GM19467 (cell line): ENCODE data around the gene RHBDF1.

ENCODE experiments used
- ATAC-seq: cut with Tn5 transposase; IDR thresholded peaks from one replicate; pipeline ENCODE4 v1.9.1; 2021; ENCODE audit warnings: mild to moderate bottlenecking, moderate library complexity; ENCODE audit not compliant: unreplicated experiment

The RHBDF1 gene, protein sequence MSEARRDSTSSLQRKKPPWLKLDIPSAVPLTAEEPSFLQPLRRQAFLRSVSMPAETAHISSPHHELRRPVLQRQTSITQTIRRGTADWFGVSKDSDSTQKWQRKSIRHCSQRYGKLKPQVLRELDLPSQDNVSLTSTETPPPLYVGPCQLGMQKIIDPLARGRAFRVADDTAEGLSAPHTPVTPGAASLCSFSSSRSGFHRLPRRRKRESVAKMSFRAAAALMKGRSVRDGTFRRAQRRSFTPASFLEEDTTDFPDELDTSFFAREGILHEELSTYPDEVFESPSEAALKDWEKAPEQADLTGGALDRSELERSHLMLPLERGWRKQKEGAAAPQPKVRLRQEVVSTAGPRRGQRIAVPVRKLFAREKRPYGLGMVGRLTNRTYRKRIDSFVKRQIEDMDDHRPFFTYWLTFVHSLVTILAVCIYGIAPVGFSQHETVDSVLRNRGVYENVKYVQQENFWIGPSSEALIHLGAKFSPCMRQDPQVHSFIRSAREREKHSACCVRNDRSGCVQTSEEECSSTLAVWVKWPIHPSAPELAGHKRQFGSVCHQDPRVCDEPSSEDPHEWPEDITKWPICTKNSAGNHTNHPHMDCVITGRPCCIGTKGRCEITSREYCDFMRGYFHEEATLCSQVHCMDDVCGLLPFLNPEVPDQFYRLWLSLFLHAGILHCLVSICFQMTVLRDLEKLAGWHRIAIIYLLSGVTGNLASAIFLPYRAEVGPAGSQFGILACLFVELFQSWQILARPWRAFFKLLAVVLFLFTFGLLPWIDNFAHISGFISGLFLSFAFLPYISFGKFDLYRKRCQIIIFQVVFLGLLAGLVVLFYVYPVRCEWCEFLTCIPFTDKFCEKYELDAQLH

DNA sequence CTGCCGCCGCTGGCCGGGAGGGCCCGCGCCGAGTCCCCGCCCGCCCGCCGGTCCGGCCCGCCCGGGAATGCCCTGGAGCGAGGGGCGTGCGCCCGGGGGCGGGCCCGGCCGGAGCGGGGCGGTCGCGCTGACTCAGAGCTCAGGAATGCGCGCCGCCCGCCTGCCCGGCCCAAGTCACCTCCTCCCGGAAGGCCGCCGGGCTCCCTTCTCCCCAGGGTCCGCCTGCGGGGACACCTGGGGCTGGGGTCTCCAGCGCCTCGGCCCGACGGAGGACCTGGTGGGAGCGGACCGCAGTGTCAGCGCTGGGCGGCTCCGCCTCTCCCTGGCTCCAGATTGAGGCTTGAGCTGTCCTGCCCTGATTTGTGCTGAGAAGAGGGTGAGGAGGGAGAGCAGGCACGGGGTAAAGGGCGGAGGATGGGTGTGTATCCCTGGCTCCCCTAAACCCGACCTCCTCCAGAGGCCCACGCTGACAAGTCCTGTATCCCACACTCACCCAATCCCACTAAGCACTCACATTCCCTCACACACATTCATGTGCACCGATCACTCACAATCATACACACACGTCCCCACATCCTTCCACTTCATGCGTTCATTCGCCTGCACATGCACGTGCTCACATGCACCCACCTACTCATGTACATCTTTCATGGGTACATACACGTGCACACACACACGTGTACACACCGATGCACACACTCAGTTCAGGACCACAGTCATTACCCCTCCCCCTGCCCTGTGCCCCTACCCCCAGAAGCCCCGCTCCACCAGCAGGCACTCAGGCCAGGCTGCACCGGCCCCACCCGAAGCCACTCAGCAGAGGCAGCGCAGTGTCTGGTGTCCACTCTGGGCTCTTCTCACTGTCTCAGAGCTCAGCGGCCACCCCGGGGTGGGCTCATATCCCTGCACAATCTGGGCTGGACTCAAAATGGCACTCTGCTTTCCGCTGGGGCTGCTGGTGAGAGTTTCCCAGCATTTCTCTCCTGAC, at the start of gene RHBDF1:
RHBDF1 (minus strand) TSS at position 71 of the 988 bp plus-strand sequence. CDS start 7,616 bp downstream, outside the sequence.
- no peak for ATAC-seq

- no peak for ATAC-seq
Measured at GRCh38 chr16:120756-121155, 48.3 kb upstream of the RHBDF1 start.

- no peak for ATAC-seq
Measured at GRCh38 chr16:119835-120491, 47.5 kb upstream of the RHBDF1 start.

GRCh38 chr16:119295-119694, 46.9 kb upstream of the RHBDF1 start:
- ATAC-seq = no peak

DNA sequence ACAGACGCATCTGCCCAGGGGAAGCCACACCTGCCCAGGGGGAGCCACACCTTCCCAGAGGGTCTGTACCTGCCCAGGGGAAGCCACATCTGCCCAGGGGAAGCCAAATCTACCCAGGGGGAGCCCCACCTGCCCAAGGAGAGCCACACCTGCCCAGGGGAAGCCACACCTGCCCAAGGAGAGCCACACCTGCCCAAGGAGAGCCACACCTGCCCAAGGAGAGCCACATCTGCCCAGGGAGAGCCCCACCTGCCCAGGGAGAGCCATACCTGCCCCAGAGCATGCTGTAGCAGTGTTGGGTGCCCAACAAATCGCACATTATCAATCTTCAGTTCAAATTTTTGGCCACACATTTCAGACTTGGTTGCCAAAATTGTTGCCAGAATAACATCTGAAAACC, 46.4 kb upstream of the RHBDF1 start:
- no peak for ATAC-seq

DNA sequence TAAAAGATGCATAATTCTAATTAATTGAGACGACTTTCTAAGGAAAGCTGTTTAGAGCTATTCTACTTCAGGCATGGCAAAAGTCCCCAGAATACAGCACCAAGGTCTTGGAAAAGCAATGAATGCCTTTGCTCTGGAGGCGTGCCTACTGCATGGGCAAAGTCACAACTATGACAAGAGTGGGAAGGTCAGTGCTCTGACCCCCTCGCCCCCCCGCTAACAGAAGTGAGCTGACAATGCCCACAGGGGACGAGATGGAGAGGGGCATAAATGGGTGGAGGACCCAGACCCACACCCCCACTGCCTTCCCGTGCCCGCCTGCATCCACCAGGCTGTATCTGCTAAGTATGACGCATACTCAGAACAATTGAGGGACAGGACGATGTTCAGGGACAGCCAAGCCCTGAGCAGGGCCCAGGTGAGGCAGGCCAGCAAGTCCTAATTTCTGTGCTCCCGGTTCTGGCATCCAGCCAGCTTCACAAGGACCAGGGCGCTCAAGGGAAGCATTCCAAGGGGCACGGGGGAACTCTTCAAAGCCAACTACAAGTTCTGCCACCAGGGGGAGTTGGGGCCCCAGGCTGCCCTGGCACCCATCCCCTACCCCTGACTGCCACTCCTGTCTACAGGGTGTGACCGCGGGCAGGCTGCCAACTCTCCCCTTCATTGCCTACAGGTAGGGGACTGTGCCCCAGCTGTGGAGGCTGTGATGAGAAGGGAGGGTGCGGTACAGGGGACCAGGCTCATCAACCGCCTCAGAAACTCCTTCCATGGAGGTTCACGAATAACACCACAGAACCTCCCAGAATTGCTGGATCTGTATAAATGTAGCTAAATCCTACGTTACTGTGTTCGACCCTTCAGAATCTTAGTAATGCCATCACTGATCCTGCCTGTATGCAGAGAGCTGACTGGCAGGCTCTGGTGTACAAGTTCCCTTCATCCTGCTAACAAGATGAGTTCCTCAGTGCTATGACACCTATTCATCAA, 45.2 kb upstream of the RHBDF1 start:
- ATAC-seq = no peak

DNA sequence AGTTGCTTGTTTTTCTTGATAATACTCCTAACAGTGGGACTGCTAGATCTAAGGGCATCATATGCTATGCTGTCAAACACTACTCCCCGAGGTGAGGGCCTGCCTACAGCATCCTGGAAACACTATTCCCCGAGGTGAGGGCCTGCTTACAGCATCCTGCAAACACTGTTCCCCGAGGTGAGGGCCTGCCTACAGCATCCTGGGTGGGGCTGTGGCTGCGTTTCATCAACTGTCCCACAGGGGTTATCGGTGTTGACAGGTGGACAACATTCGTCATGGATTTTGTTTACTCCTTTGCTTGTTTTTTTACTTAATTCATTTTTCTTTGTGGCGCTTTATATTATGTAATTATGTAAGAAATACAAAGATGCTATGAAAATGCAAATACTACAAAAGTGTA, 43.6 kb upstream of the RHBDF1 start:
- no peak for ATAC-seq

DNA sequence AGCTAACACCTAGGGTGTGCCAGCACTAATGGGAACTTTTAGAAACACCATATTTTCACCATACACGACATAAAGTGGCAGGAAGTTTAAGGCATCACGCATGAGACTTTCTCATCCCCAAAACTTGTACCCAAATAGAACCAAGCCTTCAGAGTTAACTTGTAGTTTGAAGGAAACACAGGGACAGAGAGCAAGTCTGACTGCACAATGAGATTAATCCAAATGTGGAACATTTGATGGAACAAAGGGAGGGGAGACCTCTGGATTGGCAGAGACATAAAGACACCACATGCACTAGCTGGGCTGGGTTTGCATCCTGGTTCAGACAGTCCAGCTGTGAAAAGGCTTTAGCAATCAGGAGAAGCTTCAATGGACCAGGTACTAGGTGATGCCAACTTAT, 41.9 kb upstream of the RHBDF1 start:
- no peak for ATAC-seq

DNA sequence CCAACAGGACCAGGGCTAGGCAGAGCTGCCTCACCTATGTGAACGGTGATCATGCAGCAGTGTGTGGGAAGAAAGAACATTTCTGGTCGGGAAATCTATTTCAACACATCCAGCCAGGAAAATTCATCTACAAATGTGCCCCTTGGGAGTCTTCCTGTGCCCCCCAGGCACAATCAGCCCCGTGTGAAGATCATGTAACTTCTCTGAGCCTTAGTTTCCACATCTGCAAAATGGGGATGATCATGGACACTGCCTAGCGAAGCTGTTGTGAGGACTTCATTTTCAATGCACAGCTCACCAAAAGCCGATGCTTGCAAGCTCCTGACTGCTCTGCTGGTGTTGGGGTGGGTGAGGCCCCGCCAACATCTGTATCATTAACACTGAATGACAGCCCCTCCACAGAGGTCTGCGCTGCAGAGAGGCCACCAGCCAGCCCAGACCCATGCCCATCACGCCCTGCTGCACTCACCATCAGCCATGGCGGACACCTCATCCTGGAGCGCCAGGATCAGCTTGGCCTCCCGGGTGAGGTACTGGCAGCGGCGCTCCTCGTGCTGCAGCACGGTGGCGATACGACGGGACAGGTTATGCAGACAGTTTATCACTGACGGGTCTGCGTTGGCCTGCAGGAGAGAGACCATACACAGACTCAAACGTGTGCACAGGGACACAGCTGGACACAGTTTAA, 39.9 kb upstream of the RHBDF1 start:
- no peak for ATAC-seq

GRCh38 chr16:106623-107324, 34.3 kb upstream of the RHBDF1 start:
- ATAC-seq = no peak

- no peak for ATAC-seq
Measured at GRCh38 chr16:105521-105920, 33.1 kb upstream of the RHBDF1 start.

DNA sequence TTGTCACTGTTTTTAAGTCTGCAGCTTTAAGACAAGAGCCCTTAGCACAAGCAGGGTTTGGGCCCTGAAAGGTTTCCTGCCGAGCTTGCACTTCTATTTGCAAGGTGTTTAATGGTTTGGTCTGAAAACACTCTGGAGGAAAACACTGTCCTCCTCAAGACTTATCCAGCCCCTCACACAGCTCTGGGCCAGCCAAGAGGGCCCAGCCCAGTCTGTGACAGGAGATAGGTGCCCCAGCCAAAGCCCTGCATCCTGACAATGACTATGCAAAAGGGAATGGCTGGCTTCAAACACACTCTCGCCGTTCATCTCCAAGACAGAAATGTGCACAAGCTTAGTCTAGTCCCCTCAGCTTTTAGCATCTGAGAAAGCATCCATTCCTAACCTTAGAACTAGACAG, 32.5 kb upstream of the RHBDF1 start:
- no peak for ATAC-seq

DNA sequence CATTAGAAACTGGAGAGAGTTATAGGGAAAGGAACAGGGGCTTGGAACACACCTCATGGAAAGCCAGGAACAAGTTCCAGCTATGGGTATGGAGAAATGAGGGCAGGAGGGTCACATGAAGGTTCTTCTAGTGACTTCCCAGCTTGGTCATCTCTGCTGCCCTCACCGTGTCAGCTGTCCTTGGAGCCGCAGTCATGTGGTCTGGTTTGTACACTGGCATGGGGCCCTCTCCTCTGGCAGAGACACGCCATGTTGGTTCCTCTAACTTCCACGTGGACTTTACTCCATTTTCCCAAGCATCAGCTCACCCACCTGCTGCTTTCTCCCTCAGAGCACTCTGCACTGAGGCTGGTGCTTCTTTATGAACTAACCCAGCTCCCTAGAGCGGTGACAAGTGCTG, 31.9 kb upstream of the RHBDF1 start:
- ATAC-seq = no peak

DNA sequence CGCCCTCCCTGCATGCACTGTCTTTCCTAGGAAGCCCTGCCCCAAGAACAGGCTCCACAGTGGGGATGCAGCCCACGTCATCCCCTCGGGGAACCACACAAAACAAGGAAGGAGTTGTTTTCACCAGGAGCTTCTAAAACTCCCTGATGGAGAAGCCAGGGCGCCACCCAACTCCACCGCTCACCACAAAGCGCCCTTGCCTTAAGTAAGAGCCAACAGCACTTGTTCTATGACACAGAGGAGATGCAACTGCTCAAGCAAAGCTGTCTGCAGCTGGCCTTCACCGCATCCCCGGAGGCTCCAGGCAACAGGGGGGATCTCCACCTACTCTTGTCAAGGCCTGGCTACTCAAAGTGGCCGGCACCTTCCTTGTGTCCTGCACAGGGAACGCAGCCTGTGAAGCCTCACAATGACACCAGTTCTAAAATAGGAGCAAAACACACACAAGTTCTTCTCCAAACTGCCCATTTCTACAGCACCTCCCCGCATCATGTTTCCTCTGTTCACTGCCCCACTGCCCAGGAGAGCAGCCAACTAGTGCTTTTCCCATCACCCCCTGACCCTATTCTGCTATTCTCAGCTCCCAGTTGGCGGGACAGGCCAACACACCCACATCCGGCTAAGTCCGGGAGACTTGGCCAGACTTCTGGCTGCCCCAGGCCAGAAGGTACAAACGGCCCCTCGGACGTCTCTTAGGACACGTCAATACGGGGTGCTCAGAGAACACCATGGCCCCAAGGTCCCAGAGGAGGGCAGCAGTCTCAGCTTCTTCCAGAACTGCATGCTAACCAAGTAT, 29.8 kb upstream of the RHBDF1 start:
- ATAC-seq = no peak

DNA sequence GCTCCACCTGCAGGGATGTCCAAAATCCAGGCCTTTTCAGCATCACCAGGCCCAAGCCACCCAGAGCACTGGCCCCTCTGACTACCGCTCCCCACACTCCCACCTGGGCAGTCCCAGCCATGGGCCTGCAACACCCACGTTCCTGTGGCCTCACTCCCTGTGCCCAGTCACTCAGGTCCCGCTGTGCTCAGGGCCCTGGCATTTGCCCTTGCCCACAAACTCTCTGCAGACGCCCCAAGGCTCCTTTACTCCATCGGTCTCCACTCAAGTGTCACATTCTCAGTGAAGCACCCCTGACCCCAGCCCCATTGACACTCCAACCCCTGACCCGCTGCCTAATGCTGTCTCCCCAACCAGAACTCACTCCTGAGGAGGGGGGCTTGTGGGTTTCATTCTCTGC, 29.2 kb upstream of the RHBDF1 start:
- no peak for ATAC-seq

- no peak for ATAC-seq
Measured at GRCh38 chr16:100989-101388, 28.6 kb upstream of the RHBDF1 start.

DNA sequence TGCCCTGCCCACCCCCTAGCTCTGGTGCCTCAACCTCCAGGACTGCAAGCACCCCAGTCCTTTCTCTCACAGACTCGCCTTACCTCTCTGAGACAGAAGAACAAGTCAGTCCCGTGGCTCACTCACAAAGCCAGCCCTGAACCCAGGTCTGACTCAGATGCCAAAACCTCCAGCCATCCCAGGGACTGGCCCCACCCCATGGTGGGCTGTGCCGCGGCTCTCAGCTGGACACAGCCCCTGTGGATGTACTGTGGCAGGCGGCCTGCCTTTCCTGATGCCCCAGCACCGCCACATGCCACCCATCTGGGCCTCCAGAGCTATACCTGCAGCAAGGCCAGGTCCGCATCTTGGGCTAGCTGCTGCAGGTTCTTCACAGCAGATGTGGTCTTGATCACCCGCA, 25.4 kb upstream of the RHBDF1 start:
- ATAC-seq = no peak
